ENCODE results near the gene DGKB. TPM values are rescaled to one million over a fixed set of nuclear protein-coding genes. Genes with fewer than 3 reads are reported as not detected.

DGKB gene
- total RNA-seq, 4 donors from 2014 or later: 0.07 to 0.95 (median 0.34) TPM

DNA sequence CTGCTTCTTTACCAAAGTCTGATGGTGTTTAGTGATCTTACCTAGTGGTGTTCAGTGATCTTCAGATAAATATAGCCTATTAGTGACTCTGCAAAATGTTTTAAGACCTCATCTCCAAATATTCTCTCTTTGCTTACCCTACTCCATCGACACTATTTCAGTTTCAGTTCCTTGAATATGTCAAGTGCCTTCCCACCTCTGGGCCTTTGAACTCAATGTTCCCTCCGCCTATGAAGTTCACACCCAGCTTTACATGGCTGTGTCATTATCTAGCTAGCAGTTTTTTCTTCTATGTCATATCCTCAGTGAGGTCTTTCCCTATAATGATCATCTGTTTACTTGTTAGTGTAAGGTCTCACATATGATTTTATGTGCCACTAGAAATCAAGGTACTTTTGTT is 322.6 kb downstream of the DGKB start:
- Histone ChIP-seq H3K4me1 (no peaks in the 10 kb centered on the region), H3K9me3 (no peaks in the 10 kb centered on the region), H3K27me3 (no peaks in the 10 kb centered on the region), H3K4me3 (no peak overlapping the region), H3K36me3 (no peaks in the 10 kb centered on the region), H3K27ac (no peak overlapping the region)
- in situ Hi-C loops (cut with MboI; ENCODE audit: low sequenced_read_pairs in 4 of 4) (no loop called here), intact Hi-C loops (cut with DNase I; ENCODE audit: low total_unique reads) (no loop called here)
- TF ChIP-seq POLR2A (IDR thresholded peaks at IDR 0.05): no peak
- TF ChIP-seq, protein P1, sequence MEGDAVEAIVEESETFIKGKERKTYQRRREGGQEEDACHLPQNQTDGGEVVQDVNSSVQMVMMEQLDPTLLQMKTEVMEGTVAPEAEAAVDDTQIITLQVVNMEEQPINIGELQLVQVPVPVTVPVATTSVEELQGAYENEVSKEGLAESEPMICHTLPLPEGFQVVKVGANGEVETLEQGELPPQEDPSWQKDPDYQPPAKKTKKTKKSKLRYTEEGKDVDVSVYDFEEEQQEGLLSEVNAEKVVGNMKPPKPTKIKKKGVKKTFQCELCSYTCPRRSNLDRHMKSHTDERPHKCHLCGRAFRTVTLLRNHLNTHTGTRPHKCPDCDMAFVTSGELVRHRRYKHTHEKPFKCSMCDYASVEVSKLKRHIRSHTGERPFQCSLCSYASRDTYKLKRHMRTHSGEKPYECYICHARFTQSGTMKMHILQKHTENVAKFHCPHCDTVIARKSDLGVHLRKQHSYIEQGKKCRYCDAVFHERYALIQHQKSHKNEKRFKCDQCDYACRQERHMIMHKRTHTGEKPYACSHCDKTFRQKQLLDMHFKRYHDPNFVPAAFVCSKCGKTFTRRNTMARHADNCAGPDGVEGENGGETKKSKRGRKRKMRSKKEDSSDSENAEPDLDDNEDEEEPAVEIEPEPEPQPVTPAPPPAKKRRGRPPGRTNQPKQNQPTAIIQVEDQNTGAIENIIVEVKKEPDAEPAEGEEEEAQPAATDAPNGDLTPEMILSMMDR (IDR thresholded peaks at IDR 0.05 in 4 of 5, conservative IDR thresholded peaks at IDR 0.05 in 1 of 5): no peak
- DNase-seq: no peak
- ATAC-seq: no peak

DNA sequence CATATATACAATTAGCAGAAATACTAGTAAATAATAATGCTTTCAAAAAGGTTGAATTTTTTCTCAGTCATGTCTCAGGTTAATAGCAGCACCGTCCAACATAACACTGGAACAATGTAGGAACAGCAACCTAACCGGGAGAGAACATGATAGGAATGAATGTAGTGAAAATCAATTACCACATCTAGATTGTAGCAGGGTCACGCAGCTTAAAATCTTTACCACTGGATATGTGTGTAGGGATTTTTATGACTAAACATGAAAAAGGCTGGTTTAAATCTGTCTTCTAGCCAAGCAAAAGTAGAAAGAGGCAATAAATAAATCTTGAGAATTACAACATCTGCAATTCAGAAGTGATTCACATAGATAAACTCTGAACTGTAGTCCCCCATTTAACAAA is 326.0 kb downstream of the DGKB start:
- no peak overlapping the region for H3K4me3 ChIP-seq
- no peak for ATAC-seq
- no peak for DNase-seq

DNA sequence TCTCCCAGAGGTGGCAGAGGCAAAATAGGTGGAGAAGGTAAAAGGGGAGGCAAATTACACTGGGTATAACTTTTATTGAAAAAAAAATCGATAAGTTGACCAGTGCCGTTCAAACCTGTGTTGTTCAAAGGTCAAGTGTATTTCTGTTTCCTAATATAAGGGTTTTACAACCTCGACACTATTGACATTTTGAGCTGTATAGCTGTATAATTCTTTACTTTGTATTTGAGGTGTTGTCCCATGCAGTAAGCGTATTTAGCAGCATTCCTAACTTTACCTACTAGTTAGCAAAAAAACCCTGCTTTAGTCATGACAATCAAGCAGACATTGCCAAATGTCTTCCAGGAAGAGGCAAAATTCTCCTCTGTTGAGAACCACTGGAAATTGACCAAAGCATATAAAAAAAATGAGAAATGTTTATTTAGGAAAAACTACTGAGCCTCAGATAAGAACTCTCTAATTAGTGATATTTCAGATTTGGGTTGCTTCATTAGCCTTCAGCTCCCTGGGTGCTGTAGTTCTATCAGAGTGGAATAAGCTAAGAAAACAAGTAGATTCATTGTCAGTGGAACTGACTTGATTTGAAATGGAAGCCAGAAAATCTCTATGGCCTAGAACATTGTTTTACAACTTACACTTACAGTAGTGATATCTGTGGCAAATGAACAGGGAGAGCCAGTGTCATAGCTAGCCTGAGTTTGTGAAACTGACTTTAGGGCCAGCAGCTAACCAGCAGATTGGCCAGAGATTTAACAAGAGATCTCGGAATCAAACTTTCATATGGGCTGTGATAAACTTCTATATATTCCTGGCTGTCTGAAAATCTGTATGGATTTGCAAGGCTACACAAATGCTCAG is 331.6 kb downstream of the DGKB start:
- intact Hi-C loops (cut with DNase I; ENCODE audit: low total_unique reads) (no loop called here), in situ Hi-C loops (cut with MboI; ENCODE audit: low sequenced_read_pairs in 4 of 4) (no loop called here)
- Histone ChIP-seq H3K36me3 (no peaks in the 10 kb centered on the region), H3K4me3 (no peak overlapping the region), H3K27me3 (no peaks in the 10 kb centered on the region), H3K27ac (no peak overlapping the region), H3K9me3 (no peaks in the 10 kb centered on the region), H3K4me1 (no peaks in the 10 kb centered on the region)
- TF ChIP-seq POLR2A (IDR thresholded peaks at IDR 0.05): no peak
- TF ChIP-seq, protein P1 (IDR thresholded peaks at IDR 0.05 in 4 of 5, conservative IDR thresholded peaks at IDR 0.05 in 1 of 5): no peak
- no peak for ATAC-seq
- DNase-seq: no peak

More for the DNA sequence above, 326.0 kb downstream of the DGKB start:
- Histone ChIP-seq H3K36me3 (no peaks in the 10 kb centered on the region), H3K4me1 (no peaks in the 10 kb centered on the region), H3K27ac (no peak overlapping the region), H3K9me3 (no peaks in the 10 kb centered on the region), H3K27me3 (no peaks in the 10 kb centered on the region)
- TF ChIP-seq, protein P1 (IDR thresholded peaks at IDR 0.05 in 4 of 5, conservative IDR thresholded peaks at IDR 0.05 in 1 of 5): no peak
- TF ChIP-seq POLR2A (IDR thresholded peaks at IDR 0.05): no peak
- intact Hi-C loops (cut with DNase I; ENCODE audit: low total_unique reads) (no loop called here), in situ Hi-C loops (cut with MboI; ENCODE audit: low sequenced_read_pairs in 4 of 4) (no loop called here)

DNA sequence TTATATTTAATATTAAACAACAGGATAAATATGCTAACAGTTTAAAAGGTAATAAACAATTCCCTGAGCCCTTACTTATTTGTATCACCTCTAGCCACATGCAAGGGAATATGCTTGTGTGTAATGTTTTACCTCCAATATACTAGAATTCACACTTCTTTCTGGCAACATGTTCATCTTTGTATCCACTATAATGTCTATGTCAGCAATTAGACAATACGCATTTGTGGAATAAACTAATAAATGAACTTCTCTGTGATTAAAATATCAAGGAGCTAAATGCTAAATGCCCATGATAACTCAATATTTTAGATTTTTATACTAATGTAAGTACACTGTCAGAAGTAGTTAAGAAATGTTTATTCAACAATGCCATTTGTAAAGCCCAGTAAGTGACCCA is 350.5 kb downstream of the DGKB start:
- in situ Hi-C loops (cut with MboI; ENCODE audit: low sequenced_read_pairs in 4 of 4) (no loop called here), intact Hi-C loops (cut with DNase I; ENCODE audit: low total_unique reads) (no loop called here)
- H3K9me3 ChIP-seq: no peaks in the 10 kb centered on the region
- H3K27me3 ChIP-seq: no peaks in the 10 kb centered on the region
- H3K4me1 ChIP-seq: no peaks in the 10 kb centered on the region
- H3K27ac ChIP-seq: no peak overlapping the region
- ATAC-seq (no peak), DNase-seq (no peak)
- H3K4me3 ChIP-seq: no peak overlapping the region
- no peak for TF ChIP-seq POLR2A (IDR thresholded peaks at IDR 0.05)
- TF ChIP-seq, protein P1 (IDR thresholded peaks at IDR 0.05 in 4 of 5, conservative IDR thresholded peaks at IDR 0.05 in 1 of 5): no peak
- H3K36me3 ChIP-seq: no peaks in the 10 kb centered on the region
